Measurements from ENCODE around the gene IMPG2.

DNA sequence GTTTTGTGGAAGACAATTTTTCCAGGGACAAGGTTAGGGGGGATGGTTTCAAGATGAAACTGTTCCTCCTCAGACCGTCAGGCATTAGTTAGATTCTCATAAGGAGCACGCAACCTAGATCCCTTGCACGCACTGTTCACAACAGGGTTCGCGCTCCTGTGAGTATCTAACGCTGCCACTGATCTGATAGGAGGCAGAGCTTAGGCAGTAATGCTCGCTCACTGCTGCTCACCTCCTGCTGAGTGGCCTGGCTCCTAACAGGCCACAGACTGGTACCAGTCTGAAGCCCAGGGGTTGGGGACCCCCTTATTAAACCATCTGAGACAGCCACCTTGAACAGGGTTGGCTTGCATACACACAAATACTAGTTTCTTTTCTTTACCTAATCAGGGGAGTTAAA lies 13.5 kb upstream of the IMPG2 start:
- no peak for TF ChIP-seq EZH2 (IDR thresholded peaks at IDR 0.05; ENCODE audit: insufficient read depth, poor library complexity, severe bottlenecking)
- no peak for TF ChIP-seq EZH2phosphoT487 (IDR thresholded peaks at IDR 0.05; ENCODE audit: insufficient read depth, low read depth)

Data from GM23248 (cell line).